ENCODE data around the gene TRAPPC10.

DNA sequence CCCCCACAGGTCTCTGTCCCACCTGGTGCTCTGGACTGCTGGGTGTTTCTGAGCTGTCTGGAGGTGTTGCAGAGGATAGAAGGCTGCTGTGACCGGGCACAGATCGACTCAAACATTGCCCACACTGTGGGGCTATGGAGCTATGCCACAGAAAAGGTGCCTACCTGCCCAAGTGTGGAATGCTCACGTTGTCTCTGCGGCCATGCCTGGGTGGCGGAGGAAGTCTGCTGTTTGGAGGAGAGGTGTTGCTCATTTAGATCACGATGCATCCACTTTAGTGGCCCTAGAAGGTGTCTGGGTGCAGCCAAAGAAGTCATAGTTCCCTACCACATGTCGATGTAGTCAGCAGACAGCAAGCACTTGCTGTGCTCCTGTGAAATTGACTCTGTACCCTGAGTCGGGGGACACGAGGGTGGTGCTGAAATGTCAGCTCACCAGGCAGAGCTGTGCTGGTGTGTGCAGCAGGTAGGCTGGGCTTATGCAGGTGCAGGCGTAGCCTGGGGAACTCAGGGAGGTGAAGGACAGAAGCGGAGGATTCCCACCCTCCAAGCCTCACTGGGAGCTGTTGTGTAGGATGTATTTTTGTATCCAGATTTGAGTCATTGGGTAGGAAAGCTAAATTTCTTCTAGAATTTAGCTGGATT is 62.3 kb downstream of the TRAPPC10 start:
- TF ChIP-seq GATA2 (IDR thresholded peaks at IDR 0.05; ENCODE audit: low read depth, low read length) (no peak), GATA3 (IDR thresholded peaks at IDR 0.05; ENCODE audit: low read depth, low read length) (no peak)
